HepG2 (cell line): ENCODE results near the gene ANKS3. TPM values are rescaled to one million over a fixed set of nuclear protein-coding genes. Genes with fewer than 3 reads are reported as not detected.

Experiments used
- ATAC-seq: fragments of 200-7000 bp; cut with Tn5 transposase; 3 replicates; pipeline ENCODE4 v1.9.1; 2020; ENCODE audit warnings: mild to moderate bottlenecking, moderate library complexity
- BruUV-seq: library from RNA; stranded (reverse); fragments of 400-500 nt; replicated peaks from 2 replicates; lab custom pipeline; 2021; lab: Mats Ljungman, UMichigan
- CTCF ChIA-PET: fragments of 300-600 bp; formaldehyde crosslinking; extraction: SDS; loops from one replicate; lab custom pipeline; 2021; ENCODE audit warnings: low total read pairs, inconsistent platforms, low intra/inter-chr PET ratio; lab: Yijun Ruan, JAX
- POLR2A ChIA-PET: fragments of 350-600 bp; sonication (Branson Sonifier 250); formaldehyde crosslinking; loops from one replicate; lab custom pipeline; 2020; ENCODE audit warnings: antibody characterized with exemption, inconsistent platforms; lab: Yijun Ruan, JAX
- DNase-seq: peaks from one replicate; pipeline ENCODE4 v3.0.0-alpha.2; 2015; ENCODE audit warnings: low spot score
- FAIRE-seq: peaks from 3 replicates; lab custom pipeline; 2011; peaks lifted over from hg19 to GRCh38; lab: Jason Lieb, UNC
- H2AFZ ChIP-seq: one replicate; pipeline ENCODE4 v1.6.1; 2011; ENCODE audit warnings: low read length, inconsistent platforms
- H3K27ac ChIP-seq: fragments of 300-600 bp; 3 replicates; pipeline ENCODE4 v1.8.0; 2011; ENCODE audit warnings: mixed run types, mild to moderate bottlenecking, mixed read lengths, low read length, inconsistent platforms; ENCODE audit not compliant: insufficient read depth; ENCODE audit errors: extremely low read length
- H3K27me3 ChIP-seq, 2 experiments: fragments of 200-600 bp in 1 of 2; 2 replicates in 1 of 2; 3 replicates in 1 of 2; pipeline versions ENCODE4 v1.6.0 to v1.8.0; 2011; ENCODE audit warnings: low read length in 2 of 2, mild to moderate bottlenecking in 2 of 2, moderate library complexity in 2 of 2, inconsistent platforms in 1 of 2; ENCODE audit not compliant: insufficient read depth in 2 of 2, control insufficient read depth in 1 of 2
- H3K36me3 ChIP-seq, 2 experiments: fragments of 200-600 bp in 1 of 2; replicated peaks in 1 of 2; 2 replicates in 1 of 2; 3 replicates in 1 of 2; pipeline versions ENCODE4 v1.5.1 to v1.8.0; 2011; ENCODE audit warnings: low read length in 2 of 2, inconsistent platforms in 1 of 2; ENCODE audit not compliant: insufficient read depth in 2 of 2, control insufficient read depth in 1 of 2
- H3K4me1 ChIP-seq: 2 replicates; pipeline ENCODE4 v1.5.1; 2012; ENCODE audit warnings: low read length, inconsistent platforms; ENCODE audit not compliant: insufficient read depth
- H3K4me2 ChIP-seq: 2 replicates; pipeline ENCODE4 v1.6.0; 2011; ENCODE audit warnings: low read depth, low read length, inconsistent platforms
- H3K4me3 ChIP-seq, 3 experiments: fragments of 200-600 bp in 1 of 3; sonication (generic), shearing (Covaris generic) in 1 of 3; replicated peaks in 1 of 3; 2 replicates each; pipeline ENCODE4 v1.5.1; 2011 to 2016; ENCODE audit warnings: low read length in 3 of 3, inconsistent platforms in 2 of 3, low read depth in 2 of 3, mild to moderate bottlenecking in 2 of 3, control low read depth in 1 of 3, mixed read lengths in 1 of 3; ENCODE audit not compliant: insufficient read depth in 1 of 3
- H3K79me2 ChIP-seq: one replicate; pipeline ENCODE4 v1.6.1; 2011; ENCODE audit warnings: low read length, inconsistent platforms; ENCODE audit not compliant: insufficient read depth
- H3K9ac ChIP-seq: 2 replicates; pipeline ENCODE4 v1.6.0; 2011; ENCODE audit warnings: mild to moderate bottlenecking, low read depth, low read length, inconsistent platforms; ENCODE audit not compliant: insufficient read depth
- H3K9me3 ChIP-seq: 2 replicates; pipeline ENCODE4 v1.5.1; 2012; ENCODE audit warnings: mild to moderate bottlenecking, low read length
- H4K20me1 ChIP-seq: 2 replicates; pipeline ENCODE4 v1.6.0; 2011; ENCODE audit warnings: inconsistent platforms, mild to moderate bottlenecking, low read length, moderate library complexity; ENCODE audit not compliant: insufficient read depth
- DMAP1 ChIP-seq: IDR thresholded peaks from 2 replicates; pipeline ENCODE4 v1.6.1; 2016
- KDM5A ChIP-seq: fragments of 200-600 bp; sonication (generic); IDR thresholded peaks from 2 replicates; pipeline ENCODE4 v1.7.0; 2018; ENCODE audit warnings: antibody characterized with exemption, mild to moderate bottlenecking, low read length, borderline replicate concordance
- PCBP1 ChIP-seq: fragments of 200-400 bp; formaldehyde crosslinking; IDR thresholded peaks from 2 replicates; pipeline ENCODE4 v1.6.1; 2017; ENCODE audit warnings: mild to moderate bottlenecking, low read depth, low read length, borderline replicate concordance
- PRMT3 ChIP-seq: sonication (generic); formaldehyde crosslinking; IDR thresholded peaks from 2 replicates; pipeline ENCODE4 v1.8.1; 2022; ENCODE audit warnings: low read depth, mild to moderate bottlenecking, moderate library complexity, missing genetic modification reagents, borderline replicate concordance
- RARG ChIP-seq: sonication (generic); formaldehyde crosslinking; IDR thresholded peaks from 2 replicates; pipeline ENCODE4 v1.4.0; 2020; ENCODE audit warnings: low read depth, mild to moderate bottlenecking, missing genetic modification reagents
- SP2 ChIP-seq: sonication (generic); formaldehyde crosslinking; IDR thresholded peaks from 2 replicates; pipeline ENCODE4 v1.5.1; 2020; ENCODE audit warnings: mild to moderate bottlenecking, missing genetic modification reagents
- ZFP82 ChIP-seq: sonication (generic); formaldehyde crosslinking; IDR thresholded peaks from 2 replicates; pipeline ENCODE4 v1.5.1; 2020; ENCODE audit warnings: mild to moderate bottlenecking, missing genetic modification reagents, borderline replicate concordance
- ZMAT3 ChIP-seq: sonication (generic); formaldehyde crosslinking; conservative IDR thresholded peaks from 2 replicates; pipeline ENCODE4 v1.7.0; 2021; ENCODE audit warnings: missing genetic modification reagents
- ZNF256 ChIP-seq: sonication (generic); formaldehyde crosslinking; conservative IDR thresholded peaks from 2 replicates; pipeline ENCODE4 v1.4.0; 2020; ENCODE audit warnings: missing genetic modification reagents
- ZNF44 ChIP-seq: sonication (generic); formaldehyde crosslinking; IDR thresholded peaks from 2 replicates; pipeline ENCODE4 v1.5.1; 2020; ENCODE audit warnings: mild to moderate bottlenecking, missing genetic modification reagents
- ZNF501 ChIP-seq: sonication (generic); formaldehyde crosslinking; IDR thresholded peaks from 2 replicates; pipeline ENCODE4 v1.5.1; 2020; ENCODE audit warnings: mild to moderate bottlenecking, moderate library complexity, missing genetic modification reagents
- ZNF607 ChIP-seq: sonication (generic); formaldehyde crosslinking; IDR thresholded peaks from 2 replicates; pipeline ENCODE4 v1.5.1; 2020; ENCODE audit warnings: missing genetic modification reagents, mild to moderate bottlenecking, borderline replicate concordance
- ZNF672 ChIP-seq: sonication (generic); formaldehyde crosslinking; IDR thresholded peaks from 2 replicates; pipeline ENCODE4 v1.8.1; 2022; ENCODE audit warnings: missing genetic modification reagents
- ZNF775 ChIP-seq: sonication (generic); formaldehyde crosslinking; IDR thresholded peaks from 2 replicates; pipeline ENCODE4 v1.4.0; 2020; ENCODE audit warnings: missing genetic modification reagents, mild to moderate bottlenecking, moderate library complexity, borderline replicate concordance
- ZNF816 ChIP-seq: sonication (generic); formaldehyde crosslinking; IDR thresholded peaks from 2 replicates; pipeline ENCODE4 v1.8.0; 2022; ENCODE audit warnings: missing genetic modification reagents, mild to moderate bottlenecking, borderline replicate concordance
- ZZZ3 ChIP-seq: sonication (generic); formaldehyde crosslinking; IDR thresholded peaks from 2 replicates; pipeline ENCODE4 v1.4.0; 2020; ENCODE audit warnings: missing genetic modification reagents, mild to moderate bottlenecking, borderline replicate concordance
- WGBS: methylation state at CpG from one replicate; pipeline ENCODE4 v1.1.6; 2017; ENCODE audit warnings: low lambda C conversion rate; 5-methylcytosine and 5-hydroxymethylcytosine counted together
- in situ Hi-C: cut with HindIII; loops from 2 replicates; pipeline ENCODE4 v1.10.0; 2017; ENCODE audit warnings: low pct_unique_long_range_greater_than_20kb; ENCODE audit not compliant: extremely low pct_ligation_motif_present
- intact Hi-C: fragments of 100-400 bp; cut with micrococcal nuclease; formaldehyde crosslinking; loops from one replicate; pipeline ENCODE4 v1.10.0; 2022; ENCODE audit not compliant: unreplicated experiment
- polyA plus RNA-seq, 8 experiments: library from polyadenylated mRNA; depleted of rRNA in 3 of 8; stranded (reverse) in 7 of 8; unstranded in 1 of 8; fragments of >200 nt; fragmentation: Illumina TruSeq in 4 of 8; extraction: Trizol in 4 of 8; gene quantifications; 2 replicates each; pipeline versions ENCODE4 v1.2.1 to v1.2.3, GENCODE V29; 2011 to 2016; ENCODE audit warnings: low read depth in 4 of 8, missing spikeins in 1 of 8, mixed read lengths in 1 of 8; ENCODE audit not compliant: insufficient read depth in 1 of 8
- total RNA-seq, 5 experiments: library from RNA; depleted of rRNA; stranded (reverse); fragments of >200 nt; fragmentation: Illumina TruSeq; extraction: Trizol; gene quantifications; 2 replicates each; pipeline ENCODE4 v1.2.3, GENCODE V29; 2016; ENCODE audit warnings: low read depth in 1 of 5
- TF ChIP-seq, protein P1 (sequence below): sonication (generic); formaldehyde crosslinking; IDR thresholded peaks from 2 replicates; pipeline ENCODE4 v1.5.0; 2020; ENCODE audit warnings: mild to moderate bottlenecking, missing genetic modification reagents
- TF ChIP-seq, protein P2 (sequence below): sonication (generic); formaldehyde crosslinking; IDR thresholded peaks from 2 replicates; pipeline ENCODE4 v1.5.1; 2020; ENCODE audit warnings: missing genetic modification reagents, mild to moderate bottlenecking, borderline replicate concordance

Gene ANKS3
- total and polyA plus RNA-seq, 2 of the 13 experiments (the other 11 are each of a cell fraction or from before 2014, with no cell fraction given) = 11.4 to 15.9 TPM

DNA sequence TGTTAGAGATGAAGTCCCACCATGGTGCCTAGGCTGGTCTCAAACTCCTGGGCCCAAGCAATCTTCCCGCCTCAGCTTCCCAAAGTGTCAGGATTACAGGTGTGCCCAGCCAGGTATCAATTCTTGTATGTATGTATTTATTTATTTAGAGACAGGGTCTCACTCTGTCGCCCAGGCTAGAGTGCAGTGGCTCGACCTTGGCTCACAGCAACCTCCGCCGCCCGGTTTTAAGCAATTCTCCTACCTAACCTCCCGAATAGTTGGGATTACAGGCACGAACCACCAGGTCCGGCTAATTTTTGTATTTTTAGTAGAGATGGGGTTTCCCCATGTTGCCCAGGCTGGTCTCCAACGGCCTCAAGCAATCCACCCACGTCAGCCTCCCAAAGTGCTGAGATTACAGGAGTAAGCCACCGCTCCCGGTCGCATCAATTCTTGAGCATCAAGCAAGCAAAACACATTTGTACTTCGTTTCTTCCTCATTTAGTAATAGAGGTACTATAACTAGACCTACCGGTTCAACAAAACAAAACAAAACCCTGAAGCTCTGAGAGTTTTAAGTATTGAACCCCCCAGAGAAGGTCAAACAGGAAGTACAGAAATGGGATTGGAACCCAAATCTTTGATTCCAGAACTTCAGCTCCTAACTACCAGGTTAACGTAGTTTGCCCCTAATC, 33.9 kb upstream of the ANKS3 start:
- FAIRE-seq (no peak), DNase-seq (no peak), ATAC-seq (0 out of 3 replicates have a peak, but pooled peaks have one; percentile 3)
- H3K36me3 ChIP-seq = peaks cover 5 to 17% of the 10 kb centered on the region in 2 experiments; a peak in 3 of 5 replicates
- intact Hi-C loops (loop anchor here (2.0 to 5.0 kb wide), 3 partner anchors 35 to 191 kb away; partner anchors contain the start of genes ROGDI and SEC14L5), in situ Hi-C loops (no loop called here)
- BruUV-seq = no TSS peak
- peak overlapping the region; percentile 79 to 92 (median 91) for H3K4me3 ChIP-seq
- H3K4me2 ChIP-seq = peak overlapping the region; percentile 99
- POLR2A ChIA-PET = interaction anchor here (0.8 to 3.1 kb wide), 16 partner anchors 11 to 190 kb away, joined by 3 to 40 read pairs (median 4); partner anchors contain the start of genes ANKS3, DNAAF8, PPL and ROGDI
- peaks cover 19% of the 10 kb centered on the region for H3K79me2 ChIP-seq
- H3K4me1 ChIP-seq = peaks cover 52% of the 10 kb centered on the region
- peak overlapping the region; percentile 77 for H3K27ac ChIP-seq
- H3K9me3 ChIP-seq = no peaks in the 10 kb centered on the region
- no peaks in the 10 kb centered on the region; a peak in 2 of 5 replicates for H3K27me3 ChIP-seq
- WGBS = 4% methylated on average over 16 of the region's 17 CpGs
- peak overlapping the region; percentile 92 for H3K9ac ChIP-seq
- no peaks in the 10 kb centered on the region for H4K20me1 ChIP-seq
- CTCF ChIA-PET = no interaction called here
- TF ChIP-seq ZMAT3 (CRISPR knock-in tag) (0 out of 2 replicates have a peak, but pooled peaks have one; percentile 14), DMAP1 (CRISPR knock-in tag) (peak; percentile 41; the same call in 1 of the 2 replicates), SP2 (CRISPR knock-in tag) (0 out of 2 replicates have a peak, but pooled peaks have one; percentile 12), PRMT3 (CRISPR knock-in tag) (0 out of 2 replicates have a peak, but pooled peaks have one; percentile 56), ZNF607 (peak; percentile 12; the same call in 1 of the 2 replicates), PCBP1 (no peak), ZNF775 (CRISPR knock-in tag) (no peak), ZZZ3 (no peak), RARG (CRISPR knock-in tag) (0 out of 2 replicates have a peak, but pooled peaks have one; percentile 53), KDM5A (peak; percentile 66; the same call in 1 of the 2 replicates), ZNF501 (CRISPR knock-in tag) (no peak), ZFP82 (CRISPR knock-in tag) (peak; percentile 17; the same call in 1 of the 2 replicates), ZNF816 (CRISPR knock-in tag) (peak; percentile 77), ZNF672 (no peak), ZNF256 (CRISPR knock-in tag) (no peak), ZNF44 (peak; percentile 66; the same call in 1 of the 2 replicates)
- TF ChIP-seq, protein P1, sequence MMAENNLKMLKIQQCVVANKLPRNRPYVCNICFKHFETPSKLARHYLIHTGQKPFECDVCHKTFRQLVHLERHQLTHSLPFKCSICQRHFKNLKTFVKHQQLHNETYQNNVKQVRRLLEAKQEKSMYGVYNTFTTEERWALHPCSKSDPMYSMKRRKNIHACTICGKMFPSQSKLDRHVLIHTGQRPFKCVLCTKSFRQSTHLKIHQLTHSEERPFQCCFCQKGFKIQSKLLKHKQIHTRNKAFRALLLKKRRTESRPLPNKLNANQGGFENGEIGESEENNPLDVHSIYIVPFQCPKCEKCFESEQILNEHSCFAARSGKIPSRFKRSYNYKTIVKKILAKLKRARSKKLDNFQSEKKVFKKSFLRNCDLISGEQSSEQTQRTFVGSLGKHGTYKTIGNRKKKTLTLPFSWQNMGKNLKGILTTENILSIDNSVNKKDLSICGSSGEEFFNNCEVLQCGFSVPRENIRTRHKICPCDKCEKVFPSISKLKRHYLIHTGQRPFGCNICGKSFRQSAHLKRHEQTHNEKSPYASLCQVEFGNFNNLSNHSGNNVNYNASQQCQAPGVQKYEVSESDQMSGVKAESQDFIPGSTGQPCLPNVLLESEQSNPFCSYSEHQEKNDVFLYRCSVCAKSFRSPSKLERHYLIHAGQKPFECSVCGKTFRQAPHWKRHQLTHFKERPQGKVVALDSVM (CRISPR knock-in tag) = peak; percentile 13; the same call in 1 of the 2 replicates
- TF ChIP-seq, protein P2, sequence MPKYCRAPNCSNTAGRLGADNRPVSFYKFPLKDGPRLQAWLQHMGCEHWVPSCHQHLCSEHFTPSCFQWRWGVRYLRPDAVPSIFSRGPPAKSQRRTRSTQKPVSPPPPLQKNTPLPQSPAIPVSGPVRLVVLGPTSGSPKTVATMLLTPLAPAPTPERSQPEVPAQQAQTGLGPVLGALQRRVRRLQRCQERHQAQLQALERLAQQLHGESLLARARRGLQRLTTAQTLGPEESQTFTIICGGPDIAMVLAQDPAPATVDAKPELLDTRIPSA (CRISPR knock-in tag) = 0 out of 2 replicates have a peak, but pooled peaks have one; percentile 62
- TF ChIP-seq, all 625 proteins: peak for 12
- H2AFZ ChIP-seq = peak overlapping the region; percentile 60
